Activated naive CD4-positive, alpha-beta T cell treated with anti-CD3 and anti-CD28 coated beads, Interleukin-2, amount 10 ng/mL, durations not matched to agents 7 days and 5 days (primary cell): Measurements from ENCODE around the gene KCNF1.

ENCODE experiments used
- CTCF ChIA-PET: fragments of 350-600 bp; sonication (Branson Sonifier 250); formaldehyde crosslinking; loops from one replicate; lab custom pipeline; 2021; ENCODE audit warnings: antibody characterized with exemption; lab: Charles Lee
- DNase-seq: peaks from one replicate; pipeline ENCODE4 v3.0.0-alpha.2; 2020
- H3K27ac Mint-ChIP-seq: one replicate; pipeline ENCODE4 v1.8.0; 2021; ENCODE audit warnings: mild to moderate bottlenecking, moderate library complexity, mixed read lengths
- H3K27me3 Mint-ChIP-seq: one replicate; pipeline ENCODE4 v1.8.0; 2021; ENCODE audit warnings: mild to moderate bottlenecking, mixed read lengths
- H3K36me3 Mint-ChIP-seq: one replicate; pipeline ENCODE4 v1.8.0; 2021; ENCODE audit warnings: mixed read lengths
- H3K4me1 Mint-ChIP-seq: one replicate; pipeline ENCODE4 v1.8.0; 2021; ENCODE audit warnings: mixed read lengths
- H3K4me3 Mint-ChIP-seq: one replicate; pipeline ENCODE4 v1.8.0; 2021; ENCODE audit warnings: mild to moderate bottlenecking, moderate library complexity, mixed read lengths
- H3K9me3 Mint-ChIP-seq: one replicate; pipeline ENCODE4 v1.8.0; 2021; ENCODE audit warnings: mixed read lengths

KCNF1 gene

DNA sequence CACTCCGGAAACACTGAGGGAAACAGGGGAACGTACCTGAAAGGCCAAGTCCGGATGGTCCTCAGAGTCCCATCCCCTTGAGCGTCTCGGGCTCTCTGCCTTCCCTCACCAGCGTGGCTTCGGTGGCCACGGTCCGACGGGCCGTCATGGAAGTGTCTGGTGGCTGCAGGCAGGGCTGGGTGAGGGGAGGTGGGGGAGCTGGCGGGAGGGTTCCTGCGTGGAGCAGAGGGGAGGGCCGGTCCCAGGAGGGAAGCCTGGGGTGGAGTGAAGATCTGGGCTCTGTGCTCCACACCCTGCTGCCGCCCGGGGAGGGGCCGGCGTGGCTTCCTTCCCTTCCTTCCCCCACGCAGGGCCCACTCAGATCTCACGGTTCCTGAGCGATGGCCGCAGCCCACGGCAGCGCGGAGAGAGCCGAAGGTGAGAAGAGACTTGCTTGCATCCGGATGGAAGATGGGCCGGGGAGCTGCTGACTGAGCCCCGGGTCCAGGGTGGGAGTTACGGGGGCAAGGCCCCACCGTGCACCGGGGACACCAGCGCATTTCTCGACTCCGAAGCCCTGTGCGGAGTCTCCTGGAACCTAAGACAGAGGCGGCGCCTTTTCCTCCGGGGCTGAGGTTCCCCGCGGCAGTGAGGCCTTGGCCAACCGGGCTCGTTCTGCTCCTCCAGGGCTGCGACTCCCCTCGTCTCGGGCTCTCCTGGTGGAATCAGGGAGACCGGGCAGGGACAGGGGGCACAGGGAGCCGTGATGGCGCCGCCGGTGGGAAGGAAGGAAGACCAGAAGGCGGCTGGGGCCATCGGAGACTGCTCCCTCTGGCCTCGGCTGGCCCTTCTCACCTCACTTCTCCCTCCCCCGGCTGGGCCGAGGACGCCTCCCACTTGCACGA, 49.1 kb downstream of the KCNF1 start:
- Mint-ChIP-seq H3K36me3 (no peaks in the 10 kb centered on the region), H3K27ac (no peak overlapping the region), H3K9me3 (no peaks in the 10 kb centered on the region), H3K4me3 (no peak overlapping the region), H3K27me3 (peaks cover 41% of the 10 kb centered on the region), H3K4me1 (no peaks in the 10 kb centered on the region)
- CTCF ChIA-PET: no interaction called here
- DNase-seq: no peak

- Mint-ChIP-seq H3K4me3 (no peak overlapping the region), H3K27me3 (peaks cover 39% of the 10 kb centered on the region), H3K4me1 (no peaks in the 10 kb centered on the region), H3K36me3 (no peaks in the 10 kb centered on the region), H3K27ac (no peak overlapping the region), H3K9me3 (no peaks in the 10 kb centered on the region)
- DNase-seq: no peak
- CTCF ChIA-PET: no interaction called here
Observed at GRCh38 chr2:10961490-10961875, 49.7 kb downstream of the KCNF1 start.

GRCh38 chr2:10962004-10962403, 50.3 kb downstream of the KCNF1 start:
- H3K4me1 Mint-ChIP-seq: no peaks in the 10 kb centered on the region
- H3K27me3 Mint-ChIP-seq: peaks cover 38% of the 10 kb centered on the region
- H3K27ac Mint-ChIP-seq: no peak overlapping the region
- CTCF ChIA-PET: no interaction called here
- DNase-seq: no peak
- no peaks in the 10 kb centered on the region for H3K36me3 Mint-ChIP-seq
- no peak overlapping the region for H3K4me3 Mint-ChIP-seq
- no peaks in the 10 kb centered on the region for H3K9me3 Mint-ChIP-seq

GRCh38 chr2:10963155-10963554, 51.4 kb downstream of the KCNF1 start:
- H3K9me3 Mint-ChIP-seq: no peaks in the 10 kb centered on the region
- H3K36me3 Mint-ChIP-seq: no peaks in the 10 kb centered on the region
- H3K4me3 Mint-ChIP-seq: no peak overlapping the region
- CTCF ChIA-PET: no interaction called here
- peaks cover 40% of the 10 kb centered on the region for H3K27me3 Mint-ChIP-seq
- H3K4me1 Mint-ChIP-seq: no peaks in the 10 kb centered on the region
- no peak overlapping the region for H3K27ac Mint-ChIP-seq
- no peak for DNase-seq
